Epithelial cell of prostate (primary cell): ENCODE measurements around the gene CYCS.
A peak's percentile ranks its signal among the peaks of the same experiment; 100 is the strongest.
"Not testable (repeated sequence)": the region's sequence is repeated elsewhere in the genome, so short reads cannot be mapped to it uniquely, and the experiment has no call there.

ENCODE experiments used
- DNase-seq: peaks from one replicate; pipeline ENCODE4 v3.0.0-alpha.2; 2011; ENCODE audit warnings: low read depth, low spot score
- H3K27ac ChIP-seq: fragments of 450-650 bp; 2 replicates; pipeline ENCODE4 v1.5.1; 2017; ENCODE audit warnings: mild to moderate bottlenecking

CYCS gene

GRCh38 chr7:25121599-25121998 is 3.5 kb downstream of the CYCS start:
- DNase-seq = no peak
- no peak overlapping the region for H3K27ac ChIP-seq

GRCh38 chr7:25119102-25119501 is 6.0 kb downstream of the CYCS start:
- no peak for DNase-seq
- no peak overlapping the region for H3K27ac ChIP-seq

GRCh38 chr7:25118048-25118753 is 6.9 kb downstream of the CYCS start:
- H3K27ac ChIP-seq = no peak overlapping the region
- DNase-seq = no peak

GRCh38 chr7:25117226-25118047 is 7.6 kb downstream of the CYCS start:
- no peak overlapping the region for H3K27ac ChIP-seq
- DNase-seq = no peak

GRCh38 chr7:25116621-25117020 is 8.4 kb downstream of the CYCS start:
- no peak overlapping the region for H3K27ac ChIP-seq
- DNase-seq = no peak

- not testable (repeated sequence) for DNase-seq, H3K27ac ChIP-seq
These were observed 14.5 kb downstream of the CYCS start for GRCh38 chr7:25110514-25110913.

GRCh38 chr7:25109276-25109675 is 15.8 kb downstream of the CYCS start:
- no peak for DNase-seq
- no peak overlapping the region for H3K27ac ChIP-seq

GRCh38 chr7:25105911-25106310 is 19.1 kb downstream of the CYCS start:
- no peak overlapping the region for H3K27ac ChIP-seq
- no peak for DNase-seq

GRCh38 chr7:25103773-25104172 is 21.3 kb downstream of the CYCS start:
- H3K27ac ChIP-seq = no peak overlapping the region
- DNase-seq = no peak

GRCh38 chr7:25101817-25102216 is 23.2 kb downstream of the CYCS start:
- DNase-seq = no peak
- H3K27ac ChIP-seq = no peak overlapping the region

- no peak overlapping the region for H3K27ac ChIP-seq
- no peak for DNase-seq
These were observed 26.7 kb downstream of the CYCS start for GRCh38 chr7:25098096-25099046.

GRCh38 chr7:25095516-25096345 is 29.3 kb downstream of the CYCS start:
- no peak for DNase-seq

GRCh38 chr7:25093268-25093826 is 31.7 kb downstream of the CYCS start:
- H3K27ac ChIP-seq = no peak overlapping the region

More at GRCh38 chr7:25095516-25096345, 29.3 kb downstream of the CYCS start:
- no peak overlapping the region for H3K27ac ChIP-seq

GRCh38 chr7:25091779-25092178 is 33.3 kb downstream of the CYCS start:
- H3K27ac ChIP-seq = no peak overlapping the region
- no peak for DNase-seq

More at GRCh38 chr7:25093268-25093826, 31.7 kb downstream of the CYCS start:
- peak; percentile 29 for DNase-seq

GRCh38 chr7:25091176-25091575 is 33.9 kb downstream of the CYCS start:
- no peak for DNase-seq
- H3K27ac ChIP-seq = no peak overlapping the region

GRCh38 chr7:25090374-25090773 is 34.7 kb downstream of the CYCS start:
- no peak for DNase-seq
- H3K27ac ChIP-seq = no peak overlapping the region

- no peak for DNase-seq
- H3K27ac ChIP-seq = no peak overlapping the region
These were observed 37.2 kb downstream of the CYCS start for GRCh38 chr7:25087855-25088254.

- no peak for DNase-seq
- no peak overlapping the region for H3K27ac ChIP-seq
These were observed 40.2 kb downstream of the CYCS start for GRCh38 chr7:25084821-25085220.

GRCh38 chr7:25083201-25083600 is 41.9 kb downstream of the CYCS start:
- H3K27ac ChIP-seq = no peak overlapping the region
- no peak for DNase-seq
